Measurements from ENCODE around the gene PRPSAP2.

- TF ChIP-seq, protein P1, sequence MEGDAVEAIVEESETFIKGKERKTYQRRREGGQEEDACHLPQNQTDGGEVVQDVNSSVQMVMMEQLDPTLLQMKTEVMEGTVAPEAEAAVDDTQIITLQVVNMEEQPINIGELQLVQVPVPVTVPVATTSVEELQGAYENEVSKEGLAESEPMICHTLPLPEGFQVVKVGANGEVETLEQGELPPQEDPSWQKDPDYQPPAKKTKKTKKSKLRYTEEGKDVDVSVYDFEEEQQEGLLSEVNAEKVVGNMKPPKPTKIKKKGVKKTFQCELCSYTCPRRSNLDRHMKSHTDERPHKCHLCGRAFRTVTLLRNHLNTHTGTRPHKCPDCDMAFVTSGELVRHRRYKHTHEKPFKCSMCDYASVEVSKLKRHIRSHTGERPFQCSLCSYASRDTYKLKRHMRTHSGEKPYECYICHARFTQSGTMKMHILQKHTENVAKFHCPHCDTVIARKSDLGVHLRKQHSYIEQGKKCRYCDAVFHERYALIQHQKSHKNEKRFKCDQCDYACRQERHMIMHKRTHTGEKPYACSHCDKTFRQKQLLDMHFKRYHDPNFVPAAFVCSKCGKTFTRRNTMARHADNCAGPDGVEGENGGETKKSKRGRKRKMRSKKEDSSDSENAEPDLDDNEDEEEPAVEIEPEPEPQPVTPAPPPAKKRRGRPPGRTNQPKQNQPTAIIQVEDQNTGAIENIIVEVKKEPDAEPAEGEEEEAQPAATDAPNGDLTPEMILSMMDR (IDR thresholded peaks at IDR 0.05), result no peak
- no peak for TF ChIP-seq POLR2A (IDR thresholded peaks at IDR 0.05)
Observed at GRCh38 chr17:18851201-18851600, 6.7 kb upstream of the PRPSAP2 start.

Measured in vagina (tissue), 2 donors.